ENCODE results near the gene RAET1E.
"Not testable (repeated sequence)": the region's sequence is repeated elsewhere in the genome, so short reads cannot be mapped to it uniquely, and the experiment has no call there.

The RAET1E gene

DNA sequence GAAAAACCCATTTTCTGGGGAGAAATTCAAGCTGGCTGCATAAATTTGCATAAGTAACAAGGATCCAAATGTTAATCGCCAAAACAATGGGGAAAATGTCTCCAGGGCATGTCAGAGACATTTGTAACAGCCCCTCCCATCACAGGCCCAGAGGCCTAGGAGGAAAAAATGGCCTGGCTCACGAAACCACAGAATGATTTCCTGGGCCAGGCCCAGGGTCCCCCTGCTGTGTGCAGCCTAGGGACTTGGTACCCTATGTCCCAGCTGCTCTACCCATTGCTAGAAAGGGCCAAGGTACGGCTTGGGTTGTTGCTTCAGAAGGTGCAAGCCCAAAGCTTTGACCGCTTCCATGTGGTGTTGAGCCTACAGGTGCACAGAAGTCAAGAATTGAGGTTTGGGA is 10.6 kb upstream of the RAET1E start:
- not testable (repeated sequence) for DNase-seq

DNA sequence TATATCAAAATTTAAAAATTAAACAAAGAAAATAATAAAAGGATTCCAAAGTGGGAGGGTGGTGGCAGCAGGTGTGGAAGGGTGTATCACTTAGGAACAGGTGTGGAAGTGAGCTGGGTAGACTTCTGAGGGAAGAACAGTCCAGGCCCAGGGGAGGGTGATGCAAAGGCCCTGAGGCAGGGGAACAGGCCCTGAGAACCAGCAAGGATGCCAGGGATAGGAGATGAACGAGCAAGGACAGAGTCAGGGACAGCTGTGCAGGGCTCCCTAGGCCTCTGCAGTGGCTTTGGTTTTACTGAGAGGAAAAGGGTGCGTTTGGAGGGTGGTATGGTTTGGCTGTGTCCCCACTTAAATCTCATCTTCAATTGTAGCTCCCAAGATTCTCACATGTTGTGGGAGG is 9.4 kb upstream of the RAET1E start:
- DNase-seq, result no peak

DNA sequence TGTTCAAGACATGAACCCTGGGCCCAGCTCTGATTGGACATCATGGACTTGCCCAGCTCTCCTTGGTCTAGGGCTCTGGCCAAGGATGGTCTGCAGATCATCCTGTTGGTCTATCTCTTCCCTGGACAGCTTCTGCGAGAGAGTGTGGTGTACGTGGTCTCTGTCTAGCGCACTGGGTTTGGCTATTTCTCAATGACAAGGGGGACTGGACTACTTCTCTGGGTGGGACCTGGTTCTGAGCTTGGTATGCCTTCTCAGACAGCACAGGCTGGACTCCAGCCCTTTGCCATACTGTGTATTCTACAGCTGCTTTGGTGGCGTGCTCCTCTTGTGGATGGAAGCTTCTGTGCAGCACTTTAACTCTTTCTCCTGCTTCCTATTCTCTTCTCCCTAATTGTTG is 8.5 kb upstream of the RAET1E start:
- no peak for DNase-seq

DNA sequence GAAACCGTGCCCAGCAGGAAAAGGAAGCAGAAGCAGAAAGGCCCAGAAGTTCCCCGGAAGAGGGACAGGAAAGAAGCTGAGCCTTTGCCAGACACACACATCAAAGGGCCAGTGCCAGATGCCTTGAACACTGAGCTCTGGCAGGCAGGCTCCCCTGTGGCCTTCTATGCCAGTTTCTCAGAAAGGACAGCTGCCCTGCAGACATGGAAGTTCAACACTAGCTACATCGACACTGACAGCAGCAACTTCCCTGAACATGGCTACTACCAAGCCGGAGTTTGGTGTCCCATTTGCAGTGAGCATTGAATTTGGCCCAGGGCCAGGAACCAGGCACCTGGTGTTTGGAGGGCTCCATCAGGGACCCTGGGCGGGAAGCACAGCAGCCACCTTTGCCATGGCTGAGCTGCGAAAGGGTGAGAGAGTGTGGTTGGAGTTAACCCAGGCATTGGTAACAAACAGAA is 8.0 kb upstream of the RAET1E start:
- no peak for DNase-seq

DNA sequence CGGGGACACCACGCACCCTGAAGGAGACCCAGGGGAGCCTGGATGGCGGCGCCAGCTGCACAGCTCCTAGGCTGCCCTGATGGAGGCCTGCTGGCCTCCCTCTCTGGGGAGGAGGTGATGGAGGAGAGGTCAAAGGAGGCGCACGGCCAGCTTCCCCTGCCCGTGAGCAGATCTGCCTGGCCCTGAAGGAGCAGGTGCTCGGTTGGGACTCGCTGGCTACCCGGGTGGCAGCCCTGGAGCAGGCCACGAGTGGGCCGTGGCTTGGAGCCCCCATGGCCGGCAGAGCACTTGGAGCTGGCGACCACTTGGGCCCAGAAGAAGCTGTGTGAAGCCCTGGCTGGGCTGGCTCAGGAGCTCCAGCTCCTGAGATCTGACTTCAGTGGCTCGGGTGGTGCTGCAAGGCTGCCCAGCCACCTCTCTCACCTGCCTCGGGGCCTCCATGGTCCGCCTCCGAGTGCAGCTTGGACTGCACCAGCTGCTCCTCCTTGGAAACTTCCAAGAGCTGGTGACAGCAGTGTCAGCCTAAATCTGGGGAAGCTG is 7.5 kb upstream of the RAET1E start:
- DNase-seq, result no peak

DNA sequence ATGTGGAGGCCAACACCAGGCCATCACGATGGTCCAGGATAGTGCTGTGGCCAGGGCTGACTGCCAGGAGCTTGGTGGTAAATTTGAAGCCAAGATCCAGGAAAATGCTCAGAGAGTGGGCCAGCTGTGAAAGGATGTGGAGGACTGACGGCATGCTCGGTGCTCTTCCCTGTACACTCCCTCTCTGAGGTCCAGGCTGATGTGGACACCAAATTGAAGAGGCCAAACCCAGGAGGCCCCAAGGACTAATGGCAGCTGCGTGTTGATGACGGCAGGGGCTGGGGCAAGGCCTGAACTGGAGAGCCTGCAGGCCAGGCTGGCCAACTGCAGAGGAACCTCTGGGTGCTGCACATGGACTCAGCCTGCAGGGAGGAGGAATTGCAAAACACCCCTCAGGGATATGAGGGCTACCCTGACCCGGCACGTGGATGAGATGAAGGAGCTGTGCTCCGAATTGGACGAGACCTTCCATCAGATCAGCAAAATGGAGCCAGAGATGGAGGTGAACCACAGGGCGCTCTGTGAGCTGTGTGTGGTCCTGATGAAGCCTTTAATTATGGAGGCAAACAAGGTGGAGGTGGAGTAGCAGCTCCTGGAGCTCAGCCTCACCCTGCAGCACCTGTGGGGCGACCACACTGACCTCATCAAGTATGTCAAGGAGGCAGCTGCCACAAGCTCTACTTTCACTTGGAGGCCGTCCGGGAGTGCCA is 6.9 kb upstream of the RAET1E start:
- no peak for DNase-seq

DNA sequence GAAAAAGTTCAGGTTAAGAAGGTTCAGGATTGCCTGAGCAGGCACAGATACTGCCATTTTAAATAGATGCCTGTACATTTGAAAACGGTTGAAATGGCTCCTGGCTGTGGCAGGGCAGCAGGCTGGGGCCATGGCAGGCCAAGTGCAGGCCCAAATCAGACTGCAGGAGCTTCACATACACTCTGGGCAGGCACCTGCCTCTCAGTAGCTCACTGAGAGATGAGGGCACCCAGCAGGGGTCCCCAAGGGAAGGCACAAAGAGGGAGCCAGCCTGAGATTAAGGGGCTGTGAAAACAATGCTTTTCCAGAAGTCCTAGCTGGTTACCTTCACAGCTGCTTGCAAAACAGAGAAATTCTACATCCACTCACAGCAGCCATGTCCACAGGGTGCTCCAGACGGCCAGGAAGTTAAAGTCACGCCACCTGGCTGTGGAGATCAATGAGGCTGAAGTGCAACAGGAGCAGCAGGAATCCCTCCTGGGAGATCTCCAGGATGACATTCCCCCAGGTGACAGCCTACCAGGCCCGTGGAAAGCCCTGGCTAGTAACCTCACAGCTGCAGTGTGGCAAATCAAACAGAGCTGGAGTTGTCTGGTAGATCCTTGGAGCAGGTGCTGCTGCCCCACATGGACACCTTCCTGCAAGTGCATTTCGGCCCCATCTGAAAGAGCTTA is 6.2 kb upstream of the RAET1E start:
- peak; percentile 48 for DNase-seq

DNA sequence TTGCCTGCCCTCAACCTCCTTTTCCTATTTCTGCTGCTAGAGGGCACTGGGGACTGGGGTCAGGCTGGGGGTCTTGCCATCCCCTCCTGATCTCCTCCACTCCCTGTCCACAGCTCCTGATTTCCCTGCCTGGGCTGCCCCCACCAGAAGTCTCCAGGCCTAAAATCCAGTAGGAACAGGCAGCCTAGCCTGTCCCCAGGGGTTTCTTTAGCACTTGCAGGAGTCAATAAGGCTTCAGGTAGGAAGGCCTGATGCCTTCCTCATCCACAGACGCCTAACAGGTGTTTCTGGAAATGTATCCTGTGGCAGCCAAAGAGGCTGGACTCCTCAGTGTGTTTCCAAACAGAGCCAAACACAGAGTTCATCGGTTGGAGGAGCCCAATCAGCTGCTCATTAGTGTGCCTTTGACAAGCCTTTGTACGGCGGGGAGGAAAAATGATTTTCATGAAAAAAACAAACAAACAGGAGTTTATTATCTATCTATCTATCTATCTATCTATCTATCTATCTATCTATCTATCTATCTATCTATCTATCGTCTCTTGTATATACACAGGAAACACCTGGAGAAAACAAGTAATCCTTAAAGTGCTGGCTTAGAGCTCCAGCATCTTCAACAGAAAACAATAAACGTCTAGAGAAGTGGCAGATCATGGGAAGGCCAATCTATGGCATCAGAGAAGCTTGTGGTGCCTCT is 3.7 kb upstream of the RAET1E start:
- no peak for DNase-seq

DNA sequence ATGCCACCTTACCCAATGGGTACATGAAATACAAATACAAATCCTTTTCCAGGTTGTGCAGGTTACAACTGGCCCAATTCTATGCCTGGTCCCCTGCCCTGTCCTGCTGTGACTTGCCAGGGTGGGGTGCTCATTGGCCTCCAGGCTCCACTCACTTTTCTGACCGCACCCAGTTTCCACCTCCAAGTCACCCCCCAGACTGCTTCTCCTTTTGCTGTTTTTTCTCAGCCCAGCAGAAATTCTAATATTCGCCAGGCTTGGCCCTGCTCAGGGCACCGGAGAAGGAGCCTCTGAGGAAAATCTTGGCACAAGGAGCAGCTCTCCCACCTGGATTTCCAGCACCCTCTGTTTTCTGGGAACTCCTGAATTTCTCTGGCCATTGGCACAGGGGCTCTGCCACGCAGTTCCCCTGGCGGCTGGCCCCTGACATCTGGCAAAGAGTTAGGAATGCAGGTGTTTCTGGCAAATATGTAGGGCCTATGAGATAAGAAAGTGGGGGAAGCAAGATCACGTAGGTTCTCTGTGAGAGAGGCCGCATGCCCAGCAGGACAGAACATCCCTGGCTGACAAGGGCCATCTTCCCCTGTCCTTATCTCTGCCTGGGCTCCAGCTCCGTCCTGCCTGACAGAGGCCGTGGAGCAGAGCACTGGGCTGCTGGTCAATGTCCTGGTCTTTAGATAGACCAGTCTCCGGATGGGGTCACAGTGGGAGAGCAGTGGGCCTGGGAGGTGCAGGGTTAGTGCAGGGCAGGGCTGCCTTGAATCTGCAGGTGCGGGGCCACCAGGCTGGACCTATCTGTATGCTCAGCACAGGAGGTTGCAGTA is 2.9 kb upstream of the RAET1E start:
- DNase-seq, result no peak

DNA sequence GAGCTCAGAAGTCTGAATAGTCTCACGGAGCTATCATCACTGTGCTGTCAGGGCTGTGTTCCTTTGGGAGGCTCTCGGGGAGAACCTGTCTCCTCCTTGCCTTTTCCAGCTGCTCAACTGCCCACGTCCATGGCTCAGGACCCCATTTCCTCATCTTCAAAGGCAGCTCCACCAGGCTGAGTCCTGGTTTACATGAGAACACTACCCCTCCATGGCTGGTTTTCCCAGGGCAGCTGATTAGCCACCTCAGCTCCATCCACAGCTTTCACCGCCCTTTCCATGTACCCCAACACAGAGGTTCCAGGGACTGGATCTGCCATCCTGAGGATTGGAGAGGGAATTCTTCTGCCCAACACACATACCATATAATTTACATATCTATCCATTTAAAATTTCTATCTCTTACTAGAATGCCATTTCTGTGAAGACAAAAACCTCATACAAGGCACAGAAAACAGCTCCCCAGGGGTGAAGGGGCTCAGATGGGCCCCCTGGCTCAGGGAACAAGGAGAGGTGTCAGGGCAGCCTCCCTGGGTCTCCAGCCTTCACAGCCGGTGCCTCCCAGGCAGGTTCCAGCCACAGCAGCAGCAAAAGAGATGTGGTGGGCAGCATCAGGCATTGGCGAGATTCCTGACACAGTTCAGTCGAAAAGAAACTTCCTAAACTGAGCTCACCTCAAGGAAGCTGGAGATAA is 2.2 kb upstream of the RAET1E start:
- no peak for DNase-seq

DNA sequence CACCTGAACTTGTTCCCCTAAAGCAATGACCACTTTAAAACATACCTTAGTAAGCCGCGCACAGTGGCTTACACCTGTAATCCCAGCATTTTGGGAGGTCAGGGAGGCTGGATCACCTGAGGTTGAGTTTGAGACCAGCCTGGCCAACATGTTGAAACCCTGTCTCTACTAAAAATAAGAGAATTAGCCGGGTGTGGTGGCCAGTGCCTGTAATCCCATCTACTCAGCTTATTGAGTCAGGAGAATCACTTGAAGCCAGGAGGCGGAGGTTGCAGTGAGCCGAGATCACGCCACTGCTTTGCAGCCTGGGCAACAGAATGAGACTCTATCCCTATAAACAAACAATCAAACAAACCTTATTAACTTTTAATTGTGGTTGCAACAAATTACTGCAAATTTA is 1.6 kb upstream of the RAET1E start:
- DNase-seq, result no peak

DNA sequence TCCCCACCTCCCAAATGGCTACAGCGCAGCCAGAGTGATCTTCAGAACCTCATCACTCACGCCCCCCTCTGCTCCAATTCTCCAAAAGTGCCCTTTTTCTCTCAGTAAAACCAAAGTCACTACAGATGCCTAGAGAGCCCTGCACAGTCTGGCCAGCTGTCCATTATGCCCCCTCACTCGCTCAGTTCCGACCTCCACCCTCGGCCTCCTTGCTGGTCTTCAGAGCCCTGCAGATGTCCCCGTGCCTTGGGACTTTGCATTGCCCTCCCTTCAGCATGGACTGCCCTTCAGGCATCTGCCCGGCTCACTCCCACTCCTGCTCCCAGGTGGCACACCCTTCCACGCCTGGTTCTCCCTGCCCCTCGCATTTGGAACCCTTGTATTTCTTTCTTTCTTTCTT is 1.1 kb upstream of the RAET1E start:
- DNase-seq, result no peak

DNA sequence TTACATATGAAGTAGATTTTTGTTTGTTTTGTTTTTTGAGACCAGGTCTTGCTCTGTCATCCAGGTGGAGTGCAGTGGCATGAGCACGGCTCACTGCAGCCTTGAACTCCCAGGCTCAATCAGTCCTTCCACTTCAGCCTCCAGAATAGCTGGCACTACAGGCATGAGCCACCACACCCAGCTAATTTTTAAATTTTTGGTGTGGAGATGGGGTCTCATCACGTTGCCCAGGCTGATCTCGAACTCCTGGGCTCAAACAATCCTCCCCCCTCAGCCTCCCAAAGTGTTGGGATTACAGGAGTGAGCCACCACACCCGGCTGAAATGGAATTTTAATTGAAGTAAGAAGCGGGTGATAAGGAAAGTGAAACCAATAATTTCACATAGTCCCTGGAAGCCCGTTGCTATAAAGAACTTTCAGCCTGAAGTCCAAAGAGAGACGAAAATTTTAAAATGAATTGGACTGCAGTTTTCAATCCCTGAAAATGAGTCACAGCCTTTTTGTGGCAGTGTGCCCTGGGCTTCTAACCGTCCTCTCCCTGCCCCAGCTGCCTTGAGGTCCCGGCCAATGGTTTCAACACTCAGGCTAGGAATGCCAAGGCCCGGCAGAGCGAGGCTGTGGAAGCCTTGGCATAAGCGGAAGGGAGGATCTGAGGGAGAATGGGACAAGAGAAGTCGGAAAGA is 757 bp downstream of the RAET1E start:
- DNase-seq, result no peak

DNA sequence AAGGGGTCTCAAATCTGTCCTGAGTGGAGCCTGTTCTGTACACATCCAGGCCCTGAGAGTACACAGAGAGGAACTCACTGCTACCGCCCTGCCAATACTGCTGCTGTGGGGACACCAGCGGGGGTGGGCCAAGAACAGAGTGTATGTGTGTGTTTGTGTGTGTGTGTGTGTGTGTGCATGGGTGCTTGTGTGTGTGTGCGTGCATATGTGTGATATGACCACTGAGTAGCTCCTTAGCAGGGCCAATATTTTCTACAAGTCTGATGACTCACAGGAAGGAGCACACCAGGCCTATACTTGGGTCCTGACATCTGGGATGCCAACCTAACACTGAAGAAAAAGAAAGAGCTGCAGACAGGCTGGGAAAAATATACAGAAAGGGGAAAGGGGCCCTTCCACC is 1.4 kb downstream of the RAET1E start:
- DNase-seq, result no peak

DNA sequence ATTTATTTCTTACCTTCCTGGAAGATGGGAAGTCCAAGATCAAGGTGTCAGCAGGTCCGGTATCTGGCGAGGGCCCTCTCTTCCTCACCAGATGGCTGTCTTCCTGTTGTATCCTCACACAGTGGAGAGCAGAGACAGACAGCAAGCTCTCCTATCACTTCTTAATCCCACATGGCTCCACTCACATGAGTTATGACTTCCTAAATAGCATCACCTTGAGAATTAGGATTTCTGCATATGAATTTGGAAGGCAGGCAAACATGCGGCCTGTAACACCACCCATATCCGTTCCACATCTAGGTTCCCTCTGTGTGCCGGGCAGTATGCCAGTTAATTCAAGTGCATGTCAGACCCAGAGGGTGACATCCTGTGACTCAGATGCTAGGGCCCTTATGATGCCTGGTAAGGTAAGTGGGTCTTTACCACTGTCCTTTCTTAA is 2.1 kb downstream of the RAET1E start:
- DNase-seq, result no peak

DNA sequence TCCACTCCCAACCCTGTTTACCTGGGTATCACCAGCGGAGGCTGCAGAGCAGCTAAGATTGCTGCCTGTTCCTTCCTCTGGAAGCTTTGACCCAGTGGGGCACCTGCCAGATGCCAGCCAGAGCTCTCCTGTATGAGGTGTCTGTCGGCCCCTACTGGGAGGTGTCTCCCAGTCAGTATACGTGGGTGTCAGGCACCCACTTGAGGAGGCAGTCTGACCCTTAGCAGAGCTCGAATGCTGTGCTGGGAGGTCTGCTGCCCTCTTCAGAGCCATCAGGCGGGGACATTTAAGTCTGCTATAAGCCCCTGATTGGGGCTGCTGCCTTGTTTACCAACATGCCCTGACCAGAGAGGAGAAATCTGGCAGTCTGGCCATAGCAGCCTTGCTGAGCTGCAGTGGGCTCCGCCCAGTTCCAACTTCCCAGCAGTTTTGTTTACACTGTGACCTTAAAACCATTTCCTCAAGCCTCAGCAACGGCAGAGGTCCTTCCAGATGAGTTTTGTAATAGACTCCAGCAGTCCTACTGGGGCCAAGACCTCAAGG is 2.8 kb downstream of the RAET1E start:
- no peak for DNase-seq

DNA sequence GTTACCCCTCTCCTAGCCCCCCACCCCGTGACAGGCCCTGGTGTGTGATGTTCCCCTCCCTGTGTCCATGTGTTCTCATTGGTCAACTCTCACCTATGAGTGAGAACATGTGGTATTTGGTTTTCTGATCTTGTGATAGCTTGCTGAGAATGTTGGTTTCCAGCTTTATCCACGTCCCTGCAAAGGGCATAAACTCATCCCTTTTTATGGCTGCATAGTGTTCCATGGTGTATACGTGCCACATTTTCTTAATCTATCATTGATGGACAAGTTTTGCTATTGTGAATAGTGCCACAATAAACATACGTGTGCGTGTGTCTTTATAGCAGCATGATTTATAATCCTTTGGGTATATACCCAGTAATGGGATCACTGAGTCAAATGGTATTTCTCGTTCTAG is 6.0 kb downstream of the RAET1E start:
- DNase-seq, result not testable (repeated sequence)

DNA sequence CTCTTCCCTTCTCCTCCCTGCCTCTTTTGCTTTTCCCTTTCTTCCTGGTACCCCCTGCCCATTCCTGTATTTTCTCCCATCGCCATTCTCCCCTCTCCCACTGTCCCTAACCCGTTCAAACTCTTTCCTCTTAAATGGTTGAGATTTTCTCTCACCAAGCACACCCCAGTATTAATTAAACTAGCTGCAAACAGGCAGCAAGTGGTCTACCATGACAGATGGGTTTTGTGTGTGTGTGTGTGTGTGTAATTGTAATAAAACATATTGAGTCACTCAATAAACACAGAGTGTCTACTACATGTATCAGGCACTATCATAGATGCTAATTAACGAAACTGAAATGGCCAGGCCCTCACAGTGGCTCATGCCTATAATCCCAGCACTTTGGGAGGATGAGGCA is 6.7 kb downstream of the RAET1E start:
- no peak for DNase-seq

DNA sequence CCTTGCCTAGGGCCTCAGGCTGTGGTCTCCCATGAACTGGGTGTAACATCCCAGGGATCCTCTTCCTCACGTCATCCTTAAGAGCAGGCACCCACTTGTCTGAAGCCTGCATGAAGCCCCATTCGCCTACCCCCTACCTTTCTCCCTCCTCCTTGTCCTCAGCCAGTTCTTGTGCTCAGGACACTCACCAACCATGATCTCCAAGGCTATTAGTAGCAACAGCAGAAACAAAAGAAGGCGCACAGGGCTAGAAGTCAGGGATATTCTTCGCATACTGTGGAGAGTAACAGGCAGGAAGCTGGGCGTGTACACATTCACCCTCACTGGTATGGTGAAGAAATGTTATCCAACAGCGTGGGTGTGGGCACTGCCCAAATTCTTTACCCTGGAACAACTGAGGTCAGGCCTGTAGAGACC is 7.3 kb downstream of the RAET1E start:
- DNase-seq, result no peak

DNA sequence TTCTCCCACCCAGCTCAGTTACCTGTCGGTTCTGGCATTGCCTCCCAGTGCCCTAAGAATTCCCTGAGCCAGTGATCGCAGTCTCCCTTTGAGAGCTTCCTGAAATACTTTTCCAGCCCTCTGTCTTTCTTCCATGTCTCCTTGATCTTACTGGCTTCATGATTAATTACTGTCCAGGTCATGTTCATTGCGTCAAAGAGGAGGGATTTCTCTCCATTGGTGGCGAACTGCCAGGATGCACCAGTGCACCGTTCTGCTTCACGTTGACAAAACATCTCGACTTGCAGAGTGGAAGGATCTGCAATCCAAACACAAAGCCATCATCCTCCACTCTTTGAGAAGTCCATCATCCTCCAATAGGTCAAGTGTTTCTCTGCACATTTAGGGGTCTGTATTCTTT is 8.6 kb downstream of the RAET1E start:
- no peak for DNase-seq

DNA sequence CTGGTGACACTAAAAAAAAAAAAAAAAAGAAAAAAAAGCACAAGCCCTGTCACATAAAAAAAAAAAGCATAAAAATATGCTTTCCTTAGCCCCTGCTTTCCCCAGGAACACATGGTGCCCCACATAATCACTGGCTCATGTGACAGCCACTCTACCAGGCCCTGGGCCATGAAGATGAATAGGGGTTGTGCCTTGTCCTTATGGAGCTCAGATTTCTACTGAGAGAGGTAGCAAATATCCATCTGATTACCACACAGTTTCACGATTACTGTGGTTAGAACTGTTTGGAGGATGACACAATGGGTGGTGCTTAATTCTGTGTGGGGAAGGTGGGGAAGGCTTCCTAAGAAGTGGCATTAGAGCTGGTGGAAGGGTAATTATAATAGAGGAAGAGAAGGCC is 9.3 kb downstream of the RAET1E start:
- DNase-seq, result peak; percentile 56

All from NCI-H187 treated with DMSO at 0.1 percent for 48 hours (cell line).